Nephron progenitor cell (in vitro differentiated cells): Measurements from ENCODE around the gene FAM151A.
A peak's percentile ranks its signal among the peaks of the same experiment; 100 is the strongest.

ENCODE experiments used
- DNase-seq: peaks from one replicate; pipeline ENCODE4 v3.0.0; 2021
- H3K27ac Mint-ChIP-seq: 2 replicates; pipeline ENCODE4 v1.8.0; 2021; ENCODE audit warnings: mild to moderate bottlenecking, moderate library complexity, mixed read lengths
- H3K27me3 Mint-ChIP-seq: 2 replicates; pipeline ENCODE4 v1.8.0; 2021; ENCODE audit warnings: mild to moderate bottlenecking, low read depth, mixed read lengths; ENCODE audit not compliant: poor library complexity
- H3K36me3 Mint-ChIP-seq: 2 replicates; pipeline ENCODE4 v1.8.0; 2021; ENCODE audit warnings: low read depth, mixed read lengths
- H3K4me1 Mint-ChIP-seq: 2 replicates; pipeline ENCODE4 v1.8.0; 2021; ENCODE audit warnings: mixed read lengths
- H3K4me3 Mint-ChIP-seq: 2 replicates; pipeline ENCODE4 v1.8.0; 2021; ENCODE audit warnings: mild to moderate bottlenecking, moderate library complexity, mixed read lengths
- H3K9me3 Mint-ChIP-seq: 2 replicates; pipeline ENCODE4 v1.8.0; 2021; ENCODE audit warnings: mild to moderate bottlenecking, moderate library complexity, mixed read lengths
- TF ChIP-seq, protein P1 (sequence below): fragments of 200-600 bp; sonication (generic); IDR thresholded peaks from 2 replicates; pipeline ENCODE4 v1.5.0; 2021; ENCODE audit warnings: antibody characterized with exemption

The FAM151A gene

DNA sequence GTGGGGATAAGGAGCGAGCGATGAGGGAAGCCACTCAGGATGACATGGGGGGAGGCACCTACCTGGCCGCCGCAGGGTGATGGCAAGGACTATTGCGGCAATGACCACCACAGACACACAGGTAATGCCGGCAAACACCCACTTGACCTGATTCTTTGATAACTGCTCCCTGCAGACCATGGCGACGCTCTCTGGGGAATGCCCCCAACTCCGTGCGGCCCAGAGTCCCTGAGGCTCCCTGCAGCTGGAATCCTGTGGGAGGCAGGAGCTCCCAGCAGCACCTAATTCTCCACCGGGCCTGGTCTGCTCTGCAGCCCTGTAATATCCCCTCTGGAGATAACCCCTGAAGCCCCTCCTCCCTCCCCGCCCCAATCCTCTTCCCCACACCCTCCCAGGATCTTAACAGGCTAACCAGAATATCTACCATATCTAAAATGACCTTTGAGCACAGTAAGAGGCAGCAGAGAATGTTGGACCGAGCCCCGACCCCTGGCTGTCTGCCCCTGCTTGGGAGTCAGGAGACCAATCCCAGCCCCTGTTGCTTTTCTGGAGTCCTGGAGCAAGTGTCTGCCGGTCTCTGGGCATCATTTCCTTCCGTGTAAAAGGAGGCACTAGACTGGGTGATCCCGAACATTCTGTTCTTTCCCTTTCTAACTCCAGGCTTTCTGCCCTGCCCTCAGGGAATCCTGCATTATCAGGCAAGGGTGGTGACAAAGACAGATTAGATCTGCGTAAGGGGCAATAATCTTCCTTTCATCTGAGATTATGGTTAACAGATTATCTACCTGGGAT lies at the start of gene FAM151A:
TSS of gene FAM151A (minus strand) at position 310 of the 792 bp plus-strand sequence. CDS start at position 180, 130 bp downstream.
- DNase-seq = no peak
- peak within 1 kb of the TSS; percentile 38 for H3K27ac Mint-ChIP-seq
- H3K9me3 Mint-ChIP-seq = no peaks in the 10 kb centered on the region
- no peak within 1 kb of the TSS for H3K4me3 Mint-ChIP-seq
- H3K27me3 Mint-ChIP-seq = peaks cover 3% of the 10 kb centered on the region
- H3K4me1 Mint-ChIP-seq = peaks cover 25% of the 10 kb centered on the region
- no peaks in the 10 kb centered on the region for H3K36me3 Mint-ChIP-seq
- TF ChIP-seq, protein P1, sequence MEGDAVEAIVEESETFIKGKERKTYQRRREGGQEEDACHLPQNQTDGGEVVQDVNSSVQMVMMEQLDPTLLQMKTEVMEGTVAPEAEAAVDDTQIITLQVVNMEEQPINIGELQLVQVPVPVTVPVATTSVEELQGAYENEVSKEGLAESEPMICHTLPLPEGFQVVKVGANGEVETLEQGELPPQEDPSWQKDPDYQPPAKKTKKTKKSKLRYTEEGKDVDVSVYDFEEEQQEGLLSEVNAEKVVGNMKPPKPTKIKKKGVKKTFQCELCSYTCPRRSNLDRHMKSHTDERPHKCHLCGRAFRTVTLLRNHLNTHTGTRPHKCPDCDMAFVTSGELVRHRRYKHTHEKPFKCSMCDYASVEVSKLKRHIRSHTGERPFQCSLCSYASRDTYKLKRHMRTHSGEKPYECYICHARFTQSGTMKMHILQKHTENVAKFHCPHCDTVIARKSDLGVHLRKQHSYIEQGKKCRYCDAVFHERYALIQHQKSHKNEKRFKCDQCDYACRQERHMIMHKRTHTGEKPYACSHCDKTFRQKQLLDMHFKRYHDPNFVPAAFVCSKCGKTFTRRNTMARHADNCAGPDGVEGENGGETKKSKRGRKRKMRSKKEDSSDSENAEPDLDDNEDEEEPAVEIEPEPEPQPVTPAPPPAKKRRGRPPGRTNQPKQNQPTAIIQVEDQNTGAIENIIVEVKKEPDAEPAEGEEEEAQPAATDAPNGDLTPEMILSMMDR = no peak

DNA sequence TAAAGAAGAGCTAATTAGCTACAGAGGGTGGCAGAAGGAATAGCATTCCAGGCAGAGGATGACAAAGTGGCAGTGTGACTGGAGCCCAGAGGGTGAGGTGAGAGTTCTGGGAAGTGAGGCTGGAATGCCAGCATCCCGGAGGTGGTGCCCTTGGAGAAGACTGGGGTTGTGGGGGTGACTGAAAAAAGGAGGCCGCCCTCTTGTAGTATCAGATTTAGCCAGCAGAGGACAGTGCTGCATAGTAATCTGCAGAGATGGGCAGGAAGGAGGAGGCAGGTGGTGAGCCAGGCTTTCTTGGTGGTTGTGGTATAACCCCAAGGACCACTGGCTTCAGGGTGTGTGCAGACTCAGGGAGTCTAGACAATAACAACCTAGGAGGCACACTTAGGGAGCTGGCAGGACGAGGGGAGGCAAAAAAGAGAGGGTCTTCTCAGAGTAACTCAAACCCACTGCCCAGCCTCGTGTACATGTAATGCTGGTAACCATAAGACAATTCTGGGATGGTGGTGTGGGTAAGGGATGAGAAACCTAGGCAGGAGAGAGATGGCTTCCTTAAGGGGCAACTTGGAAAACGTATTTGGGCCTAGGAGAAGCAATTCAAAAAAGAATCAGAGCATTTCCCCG lies 48.8 kb upstream of the FAM151A start:
- DNase-seq = peak; percentile 72
- H3K4me1 Mint-ChIP-seq = peaks cover 17% of the 10 kb centered on the region
- peaks cover 10% of the 10 kb centered on the region for H3K27me3 Mint-ChIP-seq
- H3K4me3 Mint-ChIP-seq = no peak overlapping the region
- no peaks in the 10 kb centered on the region for H3K36me3 Mint-ChIP-seq
- no peaks in the 10 kb centered on the region for H3K9me3 Mint-ChIP-seq
- H3K27ac Mint-ChIP-seq = no peak overlapping the region
- TF ChIP-seq, protein P1 = peak; percentile 88

DNA sequence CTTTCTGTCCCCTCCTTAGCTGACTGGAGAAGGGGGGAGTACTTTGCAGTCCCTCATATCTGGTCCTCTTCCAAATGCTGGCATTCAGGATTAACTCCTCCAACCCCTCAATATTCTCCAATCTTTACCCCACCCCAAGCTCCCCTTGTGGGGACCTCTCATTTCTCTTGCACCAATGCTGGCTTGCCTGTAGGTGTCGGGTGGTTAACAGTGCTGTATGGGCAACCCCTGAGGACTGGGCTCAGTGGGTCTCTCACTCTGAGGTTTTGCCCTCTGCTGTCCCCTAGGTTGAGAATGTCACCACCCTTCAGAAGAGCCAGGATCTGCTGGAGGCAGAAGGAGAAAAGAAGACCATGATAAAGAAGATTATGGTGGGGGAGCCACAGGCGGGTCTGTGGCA lies 45.2 kb upstream of the FAM151A start:
- H3K27ac Mint-ChIP-seq = no peak overlapping the region
- H3K9me3 Mint-ChIP-seq = no peaks in the 10 kb centered on the region
- no peak for DNase-seq
- H3K27me3 Mint-ChIP-seq = peaks cover 6% of the 10 kb centered on the region
- H3K36me3 Mint-ChIP-seq = no peaks in the 10 kb centered on the region
- peaks cover 17% of the 10 kb centered on the region for H3K4me1 Mint-ChIP-seq
- TF ChIP-seq, protein P1 = no peak
- no peak overlapping the region for H3K4me3 Mint-ChIP-seq

DNA sequence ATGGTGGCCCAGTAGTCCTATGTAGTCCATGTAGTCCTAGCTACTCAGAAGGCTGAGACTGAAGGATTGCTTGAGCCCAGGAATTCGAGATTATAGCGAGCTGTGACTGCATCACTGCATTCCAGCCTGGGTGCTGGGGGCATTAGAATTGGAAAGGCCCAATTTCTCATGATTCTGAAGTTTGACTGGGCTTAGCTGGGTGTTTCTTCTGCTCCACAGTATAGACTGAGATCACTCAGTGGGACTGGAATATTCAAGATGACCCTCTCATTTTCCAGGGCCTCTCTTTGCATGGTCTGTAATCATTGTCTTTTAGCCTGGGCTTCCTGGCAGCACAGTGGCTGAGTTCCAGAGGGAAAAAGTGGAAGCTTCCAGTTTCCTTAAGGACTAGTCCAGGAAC lies 44.5 kb upstream of the FAM151A start:
- Mint-ChIP-seq H3K4me3 (no peak overlapping the region), H3K36me3 (no peaks in the 10 kb centered on the region), H3K4me1 (peaks cover 17% of the 10 kb centered on the region), H3K27ac (no peak overlapping the region), H3K27me3 (peaks cover 6% of the 10 kb centered on the region), H3K9me3 (no peaks in the 10 kb centered on the region)
- DNase-seq = no peak
- TF ChIP-seq, protein P1 = no peak

DNA sequence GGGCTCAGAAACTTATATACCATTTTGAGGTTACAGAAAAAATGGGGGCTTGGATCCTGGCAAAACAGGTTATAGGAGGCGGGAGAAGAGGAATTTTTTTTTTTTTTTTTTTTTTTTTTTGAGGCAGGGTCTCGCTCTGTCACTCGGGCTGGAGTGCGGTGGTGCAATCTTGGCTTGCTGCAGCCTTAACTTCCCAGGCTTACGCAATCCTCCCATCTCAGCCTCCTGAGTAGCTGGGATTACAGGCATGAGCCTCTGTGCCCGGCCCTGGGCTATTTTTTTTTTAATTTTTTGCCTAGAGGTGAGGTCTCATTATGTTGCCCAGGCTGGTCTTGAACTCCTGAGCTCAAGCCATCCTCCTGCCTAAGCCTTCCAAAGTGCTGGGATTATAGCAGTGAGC lies 43.0 kb upstream of the FAM151A start:
- TF ChIP-seq, protein P1 = no peak
- Mint-ChIP-seq H3K4me3 (no peak overlapping the region), H3K36me3 (no peaks in the 10 kb centered on the region), H3K9me3 (no peaks in the 10 kb centered on the region), H3K4me1 (peaks cover 7% of the 10 kb centered on the region), H3K27me3 (peaks cover 2% of the 10 kb centered on the region), H3K27ac (no peak overlapping the region)
- DNase-seq = no peak
